H9 (cell line): ENCODE results near the gene NKPD1. TPM values are rescaled to one million over a fixed set of nuclear protein-coding genes. Genes with fewer than 3 reads are reported as not detected.

Experiments
- DNase-seq: peaks from one replicate; pipeline ENCODE4 v3.0.0-alpha.2; 2017
- H2AFZ ChIP-seq: one replicate; pipeline ENCODE4 v1.6.1; 2013; ENCODE audit warnings: mild to moderate bottlenecking, low read length, control low read depth, moderate library complexity
- H2AK5ac ChIP-seq: 2 replicates; pipeline ENCODE4 v1.6.1; 2013; ENCODE audit warnings: low read length, control low read depth, mixed read lengths; ENCODE audit not compliant: insufficient read length
- H2BK120ac ChIP-seq: one replicate; pipeline ENCODE4 v1.6.1; 2013; ENCODE audit warnings: low read depth, mild to moderate bottlenecking, low read length, control low read depth, inconsistent platforms; ENCODE audit not compliant: poor library complexity, severe bottlenecking
- H2BK12ac ChIP-seq: 2 replicates; pipeline ENCODE4 v1.6.1; 2013; ENCODE audit warnings: low read length, control low read depth, mixed read lengths, low read depth; ENCODE audit not compliant: insufficient read length
- H2BK15ac ChIP-seq: 2 replicates; pipeline ENCODE4 v1.6.1; 2013; ENCODE audit warnings: low read depth, low read length, control low read depth
- H2BK20ac ChIP-seq: one replicate; pipeline ENCODE4 v1.6.1; 2013; ENCODE audit warnings: low read depth, mild to moderate bottlenecking, low read length, control low read depth, inconsistent platforms; ENCODE audit not compliant: poor library complexity, severe bottlenecking
- H2BK5ac ChIP-seq: 2 replicates; pipeline ENCODE4 v1.6.1; 2013; ENCODE audit warnings: low read length, control low read depth, mixed read lengths; ENCODE audit not compliant: insufficient read length
- H3K14ac ChIP-seq: 2 replicates; pipeline ENCODE4 v1.6.1; 2013; ENCODE audit warnings: low read length, control low read depth; ENCODE audit not compliant: insufficient read depth
- H3K18ac ChIP-seq: 2 replicates; pipeline ENCODE4 v1.6.1; 2013; ENCODE audit warnings: low read depth, mild to moderate bottlenecking, mixed read lengths, low read length, control low read depth; ENCODE audit not compliant: insufficient read length
- H3K23ac ChIP-seq: 2 replicates; pipeline ENCODE4 v1.6.1; 2013; ENCODE audit warnings: low read length, control low read depth, mixed read lengths, low read depth; ENCODE audit not compliant: insufficient read length
- H3K23me2 ChIP-seq: 2 replicates; pipeline ENCODE4 v1.6.1; 2013; ENCODE audit warnings: low read depth, mild to moderate bottlenecking, mixed read lengths, low read length, control low read depth; ENCODE audit not compliant: insufficient read length, poor library complexity, severe bottlenecking
- H3K27ac ChIP-seq: 2 replicates; pipeline ENCODE4 v1.5.1; 2013; ENCODE audit warnings: low read length, control low read depth, mixed read lengths, low read depth; ENCODE audit not compliant: insufficient read length
- H3K27me3 ChIP-seq: 2 replicates; pipeline ENCODE4 v1.6.1; 2013; ENCODE audit warnings: low read length, control low read depth, inconsistent platforms; ENCODE audit not compliant: insufficient read depth
- H3K4ac ChIP-seq: 2 replicates; pipeline ENCODE4 v1.6.1; 2013; ENCODE audit warnings: low read depth, mild to moderate bottlenecking, control low read depth, inconsistent platforms, low read length, moderate library complexity
- H3K4me1 ChIP-seq: 2 replicates; pipeline ENCODE4 v1.6.1; 2013; ENCODE audit warnings: low read length, control low read depth, inconsistent platforms; ENCODE audit not compliant: insufficient read depth
- H3K4me2 ChIP-seq: 2 replicates; pipeline ENCODE4 v1.6.1; 2013; ENCODE audit warnings: low read length, control low read depth, mixed read lengths; ENCODE audit not compliant: insufficient read length, insufficient read depth
- H3K56ac ChIP-seq: 2 replicates; pipeline ENCODE4 v1.6.1; 2013; ENCODE audit warnings: low read depth, mild to moderate bottlenecking, mixed read lengths, low read length, control low read depth; ENCODE audit not compliant: insufficient read length
- H3K79me1 ChIP-seq: 2 replicates; pipeline ENCODE4 v1.6.1; 2013; ENCODE audit warnings: low read depth, mild to moderate bottlenecking, moderate library complexity, low read length, control low read depth, inconsistent platforms; ENCODE audit not compliant: insufficient read depth, poor library complexity, severe bottlenecking
- H3K79me2 ChIP-seq: 2 replicates; pipeline ENCODE4 v1.6.1; 2013; ENCODE audit warnings: low read length, control low read depth, inconsistent platforms; ENCODE audit not compliant: insufficient read depth
- H3K9ac ChIP-seq: 2 replicates; pipeline ENCODE4 v1.6.1; 2013; ENCODE audit warnings: low read length, control low read depth, mixed read lengths; ENCODE audit not compliant: insufficient read length; ENCODE audit errors: extremely low read depth
- H3K9me3 ChIP-seq: one replicate; pipeline ENCODE4 v1.6.1; 2013; ENCODE audit warnings: low read depth, low read length, inconsistent platforms; ENCODE audit not compliant: control insufficient read depth
- H3T11ph ChIP-seq: one replicate; pipeline ENCODE4 v1.6.1; 2013; ENCODE audit warnings: mild to moderate bottlenecking, low read length, control low read depth, inconsistent platforms
- H4K20me1 ChIP-seq: one replicate; pipeline ENCODE4 v1.6.1; 2013; ENCODE audit not compliant: control insufficient read depth, insufficient read length, insufficient read depth
- H4K5ac ChIP-seq: 2 replicates; pipeline ENCODE4 v1.6.1; 2013; ENCODE audit warnings: low read depth, mild to moderate bottlenecking, mixed read lengths, low read length, control low read depth; ENCODE audit not compliant: insufficient read length
- H4K8ac ChIP-seq: replicated peaks from 2 replicates; pipeline ENCODE4 v1.6.1; 2013; ENCODE audit warnings: low read length, control low read depth, mixed read lengths, low read depth; ENCODE audit not compliant: insufficient read length
- H4K91ac ChIP-seq: 2 replicates; pipeline ENCODE4 v1.6.1; 2013; ENCODE audit warnings: low read depth, mild to moderate bottlenecking, moderate library complexity, mixed read lengths, low read length, control low read depth; ENCODE audit not compliant: insufficient read length
- H3K27ac Mint-ChIP-seq, 3 experiments: 2 replicates in 2 of 3; 3 replicates in 1 of 3; pipeline ENCODE4 v1.8.0; 2020 to 2021; ENCODE audit warnings: mixed read lengths in 3 of 3, mild to moderate bottlenecking in 1 of 3, moderate library complexity in 1 of 3
- H3K27me3 Mint-ChIP-seq: 2 replicates; pipeline ENCODE4 v1.8.0; 2021; ENCODE audit warnings: low read depth, mild to moderate bottlenecking, moderate library complexity, mixed read lengths
- H3K36me3 Mint-ChIP-seq, 3 experiments: 2 replicates in 2 of 3; 3 replicates in 1 of 3; pipeline ENCODE4 v1.8.0; 2020 to 2021; ENCODE audit warnings: low read depth in 3 of 3, mixed read lengths in 3 of 3; ENCODE audit not compliant: insufficient read depth in 1 of 3
- H3K4me1 Mint-ChIP-seq, 2 experiments: 2 replicates each; pipeline ENCODE4 v1.8.0; 2020; ENCODE audit warnings: mixed read lengths in 2 of 2
- H3K4me3 Mint-ChIP-seq, 2 experiments: 2 replicates in 1 of 2; 3 replicates in 1 of 2; pipeline ENCODE4 v1.8.0; 2020 to 2021; ENCODE audit warnings: mild to moderate bottlenecking in 2 of 2, mixed read lengths in 2 of 2, moderate library complexity in 1 of 2
- H3K9me3 Mint-ChIP-seq, 2 experiments: 2 replicates in 1 of 2; 3 replicates in 1 of 2; pipeline ENCODE4 v1.8.0; 2020; ENCODE audit warnings: mild to moderate bottlenecking in 2 of 2, mixed read lengths in 2 of 2, moderate library complexity in 1 of 2
- WGBS: extraction: QIAGEN DNeasy Blood & Tissue Kit; methylation state at CpG from one replicate; pipeline ENCODE4 v1.1.7; 2013; ENCODE audit warnings: missing lambda C conversion rate, low lambda C conversion rate, mixed read lengths; ENCODE audit not compliant: insufficient read length; ENCODE audit errors: extremely low coverage; 5-methylcytosine and 5-hydroxymethylcytosine counted together
- total RNA-seq: library from RNA; stranded (reverse); gene quantifications from 2 replicates; pipeline ENCODE4 v1.2.1, GENCODE V29; 2021
- TF ChIP-seq, protein P1 (sequence below): fragments of 200-600 bp; sonication (generic); conservative IDR thresholded peaks from 3 replicates; pipeline ENCODE4 v1.8.0; 2021; ENCODE audit warnings: antibody characterized with exemption, mild to moderate bottlenecking

NKPD1 gene
- total RNA-seq, 1 experiment from 2014 or later: 0.17 TPM

DNA sequence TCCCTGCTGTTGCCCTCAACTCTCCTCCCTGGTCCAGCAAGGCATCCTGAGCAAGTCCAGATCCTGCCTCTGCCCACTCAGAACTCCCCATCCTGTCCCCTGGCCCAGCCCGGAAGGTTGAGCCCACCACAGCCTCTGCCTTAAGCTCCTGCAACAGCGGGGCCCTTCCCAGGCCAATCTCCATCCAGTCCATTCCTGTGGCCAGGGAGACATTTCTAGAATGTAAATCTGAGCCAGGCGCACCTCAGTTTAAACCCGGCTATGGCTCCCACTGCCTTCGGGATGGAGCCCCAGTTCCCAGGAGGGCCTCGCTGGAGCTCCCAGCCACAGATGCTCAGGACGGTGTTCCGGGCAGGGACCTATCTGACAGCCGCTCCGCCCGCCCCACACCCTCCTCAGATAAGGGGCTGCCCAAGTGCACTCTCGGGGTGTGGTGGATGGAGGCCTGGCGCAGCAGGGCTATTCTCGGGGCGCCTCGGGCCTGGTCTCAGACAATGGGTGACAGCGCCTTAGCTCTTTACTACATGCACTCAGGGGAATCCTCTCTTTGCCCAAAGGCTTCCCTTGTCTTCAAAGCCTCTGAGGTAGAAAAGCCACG is 11.9 kb upstream of the NKPD1 start:
- Histone ChIP-seq H3K4ac (no peak overlapping the region), H3K9ac (no peak overlapping the region)
- DNase-seq: no peak

More for the DNA sequence above, 11.9 kb upstream of the NKPD1 start:
- Histone ChIP-seq H4K5ac (no peak overlapping the region), H4K8ac (no peak overlapping the region), H2BK15ac (no peak overlapping the region), H3K27ac (no peak overlapping the region), H3K23me2 (peaks cover 4% of the 10 kb centered on the region), H3K23ac (no peak overlapping the region), H4K91ac (no peak overlapping the region), H3K79me1 (no peaks in the 10 kb centered on the region), H2BK120ac (no peak overlapping the region), H3K79me2 (no peaks in the 10 kb centered on the region; the same call in 1 of the 2 replicates), H3K14ac (no peak overlapping the region; the same call in 1 of the 2 replicates), H3K4me1 (no peaks in the 10 kb centered on the region), H3K56ac (no peak overlapping the region), H2BK12ac (no peak overlapping the region), H3T11ph (no peak overlapping the region), H2BK20ac (no peak overlapping the region), H2BK5ac (no peak overlapping the region), H4K20me1 (no peaks in the 10 kb centered on the region), H2AK5ac (no peak overlapping the region), H3K18ac (no peak overlapping the region), H3K27me3 (no peaks in the 10 kb centered on the region), H2AFZ (no peak overlapping the region), H3K9me3 (no peaks in the 10 kb centered on the region), H3K4me2 (no peak overlapping the region)
- no peak overlapping the region for H3K27ac Mint-ChIP-seq
- no CpG with 5 or more reads among the region's 18 CpGs for WGBS
- H3K36me3 Mint-ChIP-seq: no peaks in the 10 kb centered on the region
- no peak overlapping the region for H3K4me3 Mint-ChIP-seq
- H3K27me3 Mint-ChIP-seq: no peaks in the 10 kb centered on the region; the same call in 1 of the 2 replicates
- TF ChIP-seq, protein P1, sequence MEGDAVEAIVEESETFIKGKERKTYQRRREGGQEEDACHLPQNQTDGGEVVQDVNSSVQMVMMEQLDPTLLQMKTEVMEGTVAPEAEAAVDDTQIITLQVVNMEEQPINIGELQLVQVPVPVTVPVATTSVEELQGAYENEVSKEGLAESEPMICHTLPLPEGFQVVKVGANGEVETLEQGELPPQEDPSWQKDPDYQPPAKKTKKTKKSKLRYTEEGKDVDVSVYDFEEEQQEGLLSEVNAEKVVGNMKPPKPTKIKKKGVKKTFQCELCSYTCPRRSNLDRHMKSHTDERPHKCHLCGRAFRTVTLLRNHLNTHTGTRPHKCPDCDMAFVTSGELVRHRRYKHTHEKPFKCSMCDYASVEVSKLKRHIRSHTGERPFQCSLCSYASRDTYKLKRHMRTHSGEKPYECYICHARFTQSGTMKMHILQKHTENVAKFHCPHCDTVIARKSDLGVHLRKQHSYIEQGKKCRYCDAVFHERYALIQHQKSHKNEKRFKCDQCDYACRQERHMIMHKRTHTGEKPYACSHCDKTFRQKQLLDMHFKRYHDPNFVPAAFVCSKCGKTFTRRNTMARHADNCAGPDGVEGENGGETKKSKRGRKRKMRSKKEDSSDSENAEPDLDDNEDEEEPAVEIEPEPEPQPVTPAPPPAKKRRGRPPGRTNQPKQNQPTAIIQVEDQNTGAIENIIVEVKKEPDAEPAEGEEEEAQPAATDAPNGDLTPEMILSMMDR: no peak
- no peaks in the 10 kb centered on the region for H3K9me3 Mint-ChIP-seq
- H3K4me1 Mint-ChIP-seq: peaks cover 0 to 3% of the 10 kb centered on the region in 2 experiments; a peak in 2 of 4 replicates
